Activated CD4-positive, alpha-beta T cell treated with anti-CD3 and anti-CD28 coated beads for 24 hours (primary cell): ENCODE data around the gene RAB20.
"Not testable (repeated sequence)": the region's sequence is repeated elsewhere in the genome, so short reads cannot be mapped to it uniquely, and the experiment has no call there.

Experiments used
- DNase-seq, 2 donors: peaks; one replicate each; pipeline ENCODE4 v3.0.0-alpha.2; 2020; ENCODE audit warnings: low read depth in 2 of 2

RAB20 gene

GRCh38 chr13:110575322-110576069 is 14.0 kb upstream of the RAB20 start:
- no peak for DNase-seq

- DNase-seq: no peak
Observed at GRCh38 chr13:110574161-110574560, 12.6 kb upstream of the RAB20 start.

- DNase-seq: no peak
Observed at GRCh38 chr13:110572778-110573118, 11.2 kb upstream of the RAB20 start.

- no peak for DNase-seq
Observed at GRCh38 chr13:110571896-110572777, 10.6 kb upstream of the RAB20 start.

GRCh38 chr13:110570886-110571285 is 9.4 kb upstream of the RAB20 start:
- DNase-seq: no peak

- DNase-seq: not testable (repeated sequence)
Observed at GRCh38 chr13:110569962-110570361, 8.4 kb upstream of the RAB20 start.

GRCh38 chr13:110568612-110569011 is 7.1 kb upstream of the RAB20 start:
- no peak for DNase-seq

GRCh38 chr13:110566171-110566570 is 4.6 kb upstream of the RAB20 start:
- no peak for DNase-seq

- DNase-seq: no peak
Observed at GRCh38 chr13:110565296-110565695, 3.8 kb upstream of the RAB20 start.

- DNase-seq: no peak
Observed at GRCh38 chr13:110564472-110564985, 3.0 kb upstream of the RAB20 start.

- no peak for DNase-seq
Observed at GRCh38 chr13:110563463-110563774, 1.9 kb upstream of the RAB20 start.

GRCh38 chr13:110562696-110563462 is 1.4 kb upstream of the RAB20 start:
- no peak for DNase-seq

- DNase-seq: no peak
Observed at GRCh38 chr13:110562036-110562597, 595 bp upstream of the RAB20 start.

GRCh38 chr13:110560601-110561343 is 750 bp downstream of the RAB20 start:
- DNase-seq: no peak

GRCh38 chr13:110559986-110560385 is 1.5 kb downstream of the RAB20 start:
- no peak for DNase-seq

- DNase-seq: no peak
Observed at GRCh38 chr13:110559429-110559943, 2.0 kb downstream of the RAB20 start.

- DNase-seq: no peak
Observed at GRCh38 chr13:110557610-110558305, 3.8 kb downstream of the RAB20 start.

GRCh38 chr13:110557082-110557481 is 4.4 kb downstream of the RAB20 start:
- DNase-seq: no peak

GRCh38 chr13:110556224-110556606 is 5.3 kb downstream of the RAB20 start:
- DNase-seq: no peak

- DNase-seq: no peak
Observed at GRCh38 chr13:110555601-110556223, 5.8 kb downstream of the RAB20 start.
